Measurements from ENCODE around the gene ARHGEF26.

- TF ChIP-seq, protein P1, sequence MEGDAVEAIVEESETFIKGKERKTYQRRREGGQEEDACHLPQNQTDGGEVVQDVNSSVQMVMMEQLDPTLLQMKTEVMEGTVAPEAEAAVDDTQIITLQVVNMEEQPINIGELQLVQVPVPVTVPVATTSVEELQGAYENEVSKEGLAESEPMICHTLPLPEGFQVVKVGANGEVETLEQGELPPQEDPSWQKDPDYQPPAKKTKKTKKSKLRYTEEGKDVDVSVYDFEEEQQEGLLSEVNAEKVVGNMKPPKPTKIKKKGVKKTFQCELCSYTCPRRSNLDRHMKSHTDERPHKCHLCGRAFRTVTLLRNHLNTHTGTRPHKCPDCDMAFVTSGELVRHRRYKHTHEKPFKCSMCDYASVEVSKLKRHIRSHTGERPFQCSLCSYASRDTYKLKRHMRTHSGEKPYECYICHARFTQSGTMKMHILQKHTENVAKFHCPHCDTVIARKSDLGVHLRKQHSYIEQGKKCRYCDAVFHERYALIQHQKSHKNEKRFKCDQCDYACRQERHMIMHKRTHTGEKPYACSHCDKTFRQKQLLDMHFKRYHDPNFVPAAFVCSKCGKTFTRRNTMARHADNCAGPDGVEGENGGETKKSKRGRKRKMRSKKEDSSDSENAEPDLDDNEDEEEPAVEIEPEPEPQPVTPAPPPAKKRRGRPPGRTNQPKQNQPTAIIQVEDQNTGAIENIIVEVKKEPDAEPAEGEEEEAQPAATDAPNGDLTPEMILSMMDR (IDR thresholded peaks at IDR 0.05) = no peak
- TF ChIP-seq ATF6 (CRISPR knock-in tag; IDR thresholded peaks at IDR 0.05) (no peak), KAT7 (CRISPR knock-in tag; IDR thresholded peaks at IDR 0.05; ENCODE audit: borderline replicate concordance) (no peak), TEAD4 (CRISPR knock-in tag; IDR thresholded peaks at IDR 0.05) (no peak), NFE2L1 (CRISPR knock-in tag; IDR thresholded peaks at IDR 0.05) (no peak), MLX (CRISPR knock-in tag; IDR thresholded peaks at IDR 0.05) (no peak), CREB1 (CRISPR knock-in tag; IDR thresholded peaks at IDR 0.05) (no peak), SP1 (CRISPR knock-in tag; conservative IDR thresholded peaks at IDR 0.05) (no peak), IRF2 (CRISPR knock-in tag; IDR thresholded peaks at IDR 0.05; ENCODE audit: borderline replicate concordance, low read depth) (no peak), MAX (CRISPR knock-in tag; IDR thresholded peaks at IDR 0.05) (no peak)
- TF ChIP-seq, protein P2, sequence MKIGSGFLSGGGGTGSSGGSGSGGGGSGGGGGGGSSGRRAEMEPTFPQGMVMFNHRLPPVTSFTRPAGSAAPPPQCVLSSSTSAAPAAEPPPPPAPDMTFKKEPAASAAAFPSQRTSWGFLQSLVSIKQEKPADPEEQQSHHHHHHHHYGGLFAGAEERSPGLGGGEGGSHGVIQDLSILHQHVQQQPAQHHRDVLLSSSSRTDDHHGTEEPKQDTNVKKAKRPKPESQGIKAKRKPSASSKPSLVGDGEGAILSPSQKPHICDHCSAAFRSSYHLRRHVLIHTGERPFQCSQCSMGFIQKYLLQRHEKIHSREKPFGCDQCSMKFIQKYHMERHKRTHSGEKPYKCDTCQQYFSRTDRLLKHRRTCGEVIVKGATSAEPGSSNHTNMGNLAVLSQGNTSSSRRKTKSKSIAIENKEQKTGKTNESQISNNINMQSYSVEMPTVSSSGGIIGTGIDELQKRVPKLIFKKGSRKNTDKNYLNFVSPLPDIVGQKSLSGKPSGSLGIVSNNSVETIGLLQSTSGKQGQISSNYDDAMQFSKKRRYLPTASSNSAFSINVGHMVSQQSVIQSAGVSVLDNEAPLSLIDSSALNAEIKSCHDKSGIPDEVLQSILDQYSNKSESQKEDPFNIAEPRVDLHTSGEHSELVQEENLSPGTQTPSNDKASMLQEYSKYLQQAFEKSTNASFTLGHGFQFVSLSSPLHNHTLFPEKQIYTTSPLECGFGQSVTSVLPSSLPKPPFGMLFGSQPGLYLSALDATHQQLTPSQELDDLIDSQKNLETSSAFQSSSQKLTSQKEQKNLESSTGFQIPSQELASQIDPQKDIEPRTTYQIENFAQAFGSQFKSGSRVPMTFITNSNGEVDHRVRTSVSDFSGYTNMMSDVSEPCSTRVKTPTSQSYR (CRISPR knock-in tag; IDR thresholded peaks at IDR 0.05) = no peak
- TF ChIP-seq, protein P3, sequence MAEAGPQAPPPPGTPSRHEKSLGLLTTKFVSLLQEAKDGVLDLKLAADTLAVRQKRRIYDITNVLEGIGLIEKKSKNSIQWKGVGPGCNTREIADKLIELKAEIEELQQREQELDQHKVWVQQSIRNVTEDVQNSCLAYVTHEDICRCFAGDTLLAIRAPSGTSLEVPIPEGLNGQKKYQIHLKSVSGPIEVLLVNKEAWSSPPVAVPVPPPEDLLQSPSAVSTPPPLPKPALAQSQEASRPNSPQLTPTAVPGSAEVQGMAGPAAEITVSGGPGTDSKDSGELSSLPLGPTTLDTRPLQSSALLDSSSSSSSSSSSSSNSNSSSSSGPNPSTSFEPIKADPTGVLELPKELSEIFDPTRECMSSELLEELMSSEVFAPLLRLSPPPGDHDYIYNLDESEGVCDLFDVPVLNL (CRISPR knock-in tag; IDR thresholded peaks at IDR 0.05; ENCODE audit: borderline replicate concordance, low read depth) = no peak
Measured at GRCh38 chr3:154168998-154169795, 48.0 kb downstream of the ARHGEF26 start.

Data from WTC11 (cell line).